Cardiac muscle cell (in vitro differentiated cells and primary cell): ENCODE data around the gene NTSR1. TPM values are rescaled to one million over a fixed set of nuclear protein-coding genes. Genes with fewer than 3 reads are reported as not detected.
A peak's percentile ranks its signal among the peaks of the same experiment; 100 is the strongest.

Source experiments
- DNase-seq, 2 donors: peaks; one replicate each; pipeline versions ENCODE4 v3.0.0 to v3.0.0-alpha.2; 2010 to 2017; ENCODE audit warnings: low read depth in 1 of 2, low spot score in 1 of 2
- H3K27ac ChIP-seq: fragments of 200-600 bp; sonication (generic); 2 replicates; pipeline ENCODE4 v1.5.1; 2016
- H3K27me3 ChIP-seq: fragments of 200-600 bp; sonication (generic); 2 replicates; pipeline ENCODE4 v1.6.0; 2016; ENCODE audit warnings: control low read depth
- H3K36me3 ChIP-seq: fragments of 200-600 bp; sonication (generic); 2 replicates; pipeline ENCODE4 v1.5.1; 2016; ENCODE audit warnings: control low read depth
- H3K4me1 ChIP-seq: fragments of 200-600 bp; sonication (generic); 2 replicates; pipeline ENCODE4 v1.8.1; 2017; ENCODE audit warnings: low read depth, mild to moderate bottlenecking, mixed run types
- H3K4me3 ChIP-seq: fragments of 200-600 bp; sonication (generic); 2 replicates; pipeline ENCODE4 v1.5.1; 2016; ENCODE audit warnings: mild to moderate bottlenecking
- H3K9me3 ChIP-seq: fragments of 200-600 bp; sonication (generic); 2 replicates; pipeline ENCODE4 v1.5.1; 2017; ENCODE audit warnings: low read depth, mild to moderate bottlenecking, control low read depth
- polyA plus RNA-seq: library from polyadenylated mRNA; unstranded; fragments of >200 nt; fragmentation: Nextera tagmentation; extraction: Ambion mirVana; gene quantifications from 2 replicates; pipeline ENCODE4 v1.2.1, GENCODE V29; 2016
- total RNA-seq: library from RNA; depleted of rRNA; stranded (reverse); fragments of >200 nt; gene quantifications from 2 replicates; pipeline ENCODE4 v1.2.3, GENCODE V29; 2016
- TF ChIP-seq, protein P1 (sequence below): IDR thresholded peaks from 2 replicates; pipeline ENCODE4 v1.5.1; 2012; ENCODE audit warnings: low read depth, mild to moderate bottlenecking, low read length

Gene NTSR1
- total and polyA plus RNA-seq, 2 experiments from 2014 or later: 0.03 TPM; not detected in 1

DNA sequence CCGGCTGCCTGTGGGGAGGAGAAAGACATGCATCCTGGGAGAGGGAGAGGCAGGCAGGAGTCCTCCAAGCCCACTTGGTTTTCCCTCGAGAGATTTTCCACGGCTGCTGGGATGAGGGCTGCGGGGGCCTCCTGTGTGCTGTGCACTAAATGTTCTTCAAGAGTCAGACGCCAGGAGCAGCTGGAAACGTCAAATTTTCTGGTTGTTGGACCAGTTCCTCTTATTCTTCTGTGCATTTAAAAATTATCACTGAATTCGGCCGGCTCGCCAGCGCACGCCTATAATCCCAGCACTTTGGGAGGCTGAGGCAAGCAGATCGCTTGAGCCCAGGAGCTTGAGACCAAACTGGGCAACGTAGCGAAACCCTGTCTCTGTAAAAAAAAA is 32.8 kb upstream of the NTSR1 start:
- Histone ChIP-seq H3K9me3 (no peaks in the 10 kb centered on the region), H3K27ac (no peak overlapping the region), H3K27me3 (no peaks in the 10 kb centered on the region)

DNA sequence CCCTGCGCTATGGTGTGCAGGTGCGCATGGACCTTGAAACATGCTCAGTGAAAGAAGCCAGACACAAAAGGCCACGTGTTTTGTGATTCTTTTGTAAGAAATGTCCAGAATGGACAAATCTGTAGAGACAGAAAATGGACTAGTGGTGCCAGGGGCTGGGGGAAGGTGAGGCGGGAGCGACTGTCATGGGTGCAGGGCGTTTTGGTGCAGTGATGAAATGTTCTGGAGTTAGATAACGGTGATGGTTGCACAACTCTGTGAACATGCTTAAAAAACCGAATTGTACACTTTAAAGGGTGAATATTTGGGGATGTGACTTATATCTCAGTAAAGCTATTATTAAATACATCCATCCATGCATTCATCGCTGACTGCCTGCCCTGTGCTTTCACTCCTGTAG is 31.7 kb upstream of the NTSR1 start:
- DNase-seq: peak in 1 of 2 donors; percentile 8
- Histone ChIP-seq H3K9me3 (no peaks in the 10 kb centered on the region), H3K27ac (no peak overlapping the region), H3K4me3 (no peak overlapping the region), H3K36me3 (no peaks in the 10 kb centered on the region), H3K27me3 (no peaks in the 10 kb centered on the region), H3K4me1 (no peaks in the 10 kb centered on the region)
- TF ChIP-seq, protein P1, sequence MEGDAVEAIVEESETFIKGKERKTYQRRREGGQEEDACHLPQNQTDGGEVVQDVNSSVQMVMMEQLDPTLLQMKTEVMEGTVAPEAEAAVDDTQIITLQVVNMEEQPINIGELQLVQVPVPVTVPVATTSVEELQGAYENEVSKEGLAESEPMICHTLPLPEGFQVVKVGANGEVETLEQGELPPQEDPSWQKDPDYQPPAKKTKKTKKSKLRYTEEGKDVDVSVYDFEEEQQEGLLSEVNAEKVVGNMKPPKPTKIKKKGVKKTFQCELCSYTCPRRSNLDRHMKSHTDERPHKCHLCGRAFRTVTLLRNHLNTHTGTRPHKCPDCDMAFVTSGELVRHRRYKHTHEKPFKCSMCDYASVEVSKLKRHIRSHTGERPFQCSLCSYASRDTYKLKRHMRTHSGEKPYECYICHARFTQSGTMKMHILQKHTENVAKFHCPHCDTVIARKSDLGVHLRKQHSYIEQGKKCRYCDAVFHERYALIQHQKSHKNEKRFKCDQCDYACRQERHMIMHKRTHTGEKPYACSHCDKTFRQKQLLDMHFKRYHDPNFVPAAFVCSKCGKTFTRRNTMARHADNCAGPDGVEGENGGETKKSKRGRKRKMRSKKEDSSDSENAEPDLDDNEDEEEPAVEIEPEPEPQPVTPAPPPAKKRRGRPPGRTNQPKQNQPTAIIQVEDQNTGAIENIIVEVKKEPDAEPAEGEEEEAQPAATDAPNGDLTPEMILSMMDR: no peak

More for the DNA sequence above, 32.8 kb upstream of the NTSR1 start:
- no peak for DNase-seq
- Histone ChIP-seq H3K4me3 (no peak overlapping the region), H3K36me3 (no peaks in the 10 kb centered on the region), H3K4me1 (no peaks in the 10 kb centered on the region)
- TF ChIP-seq, protein P1: no peak

GRCh38 chr20:62677678-62678077 is 31.0 kb upstream of the NTSR1 start:
- TF ChIP-seq, protein P1: no peak
- Histone ChIP-seq H3K9me3 (no peaks in the 10 kb centered on the region), H3K4me3 (no peak overlapping the region), H3K4me1 (no peaks in the 10 kb centered on the region), H3K36me3 (no peaks in the 10 kb centered on the region), H3K27me3 (no peaks in the 10 kb centered on the region), H3K27ac (no peak overlapping the region)
- no peak for DNase-seq

GRCh38 chr20:62678553-62678952 is 30.1 kb upstream of the NTSR1 start:
- Histone ChIP-seq H3K27me3 (no peaks in the 10 kb centered on the region), H3K4me1 (no peaks in the 10 kb centered on the region)
- DNase-seq: peak in 1 of 2 donors; percentile 12

DNA sequence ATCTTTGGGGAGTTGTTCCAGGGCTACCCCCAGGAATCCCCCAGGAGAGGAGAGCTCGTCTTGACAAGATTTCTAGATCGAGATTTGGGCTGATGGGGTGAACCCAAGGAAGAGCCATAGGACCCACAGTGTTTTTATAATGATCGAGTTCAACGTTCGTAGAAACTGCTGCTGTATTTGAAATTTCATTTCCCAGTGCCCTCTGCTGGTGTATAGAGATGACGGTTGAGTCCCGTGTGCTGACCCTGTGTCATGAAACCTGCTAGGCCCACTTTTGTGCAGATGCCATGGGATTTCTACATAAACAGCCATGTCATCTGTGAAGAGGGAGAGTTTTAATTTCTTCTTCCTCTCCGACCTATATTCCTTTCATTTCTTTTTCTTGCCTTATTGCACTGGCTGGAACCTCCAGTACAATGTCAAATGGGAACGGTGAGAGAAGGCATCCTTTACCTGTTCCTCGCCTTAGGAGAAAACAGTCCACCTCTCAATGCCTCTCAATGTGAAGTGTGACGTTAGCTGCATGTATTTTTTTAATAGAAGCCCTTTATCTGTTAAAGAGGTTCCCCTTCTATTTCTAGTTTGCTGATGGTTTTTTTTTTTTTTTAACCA is 28.6 kb upstream of the NTSR1 start:
- DNase-seq: no peak
- TF ChIP-seq, protein P1: no peak
- no peaks in the 10 kb centered on the region for H3K4me1 ChIP-seq
- H3K9me3 ChIP-seq: no peaks in the 10 kb centered on the region
- H3K27me3 ChIP-seq: no peaks in the 10 kb centered on the region
- H3K36me3 ChIP-seq: no peaks in the 10 kb centered on the region
- H3K4me3 ChIP-seq: no peak overlapping the region
- H3K27ac ChIP-seq: no peak overlapping the region

More at GRCh38 chr20:62678553-62678952, 30.1 kb upstream of the NTSR1 start:
- no peaks in the 10 kb centered on the region for H3K36me3 ChIP-seq
- TF ChIP-seq, protein P1: no peak
- no peaks in the 10 kb centered on the region for H3K9me3 ChIP-seq
- no peak overlapping the region for H3K27ac ChIP-seq
- no peak overlapping the region for H3K4me3 ChIP-seq
